ENCODE results near the gene ZNF438. TPM values are rescaled to one million over a fixed set of nuclear protein-coding genes. Genes with fewer than 3 reads are reported as not detected.

The ZNF438 gene
- total RNA-seq, 1 donor = 4.3 TPM

DNA sequence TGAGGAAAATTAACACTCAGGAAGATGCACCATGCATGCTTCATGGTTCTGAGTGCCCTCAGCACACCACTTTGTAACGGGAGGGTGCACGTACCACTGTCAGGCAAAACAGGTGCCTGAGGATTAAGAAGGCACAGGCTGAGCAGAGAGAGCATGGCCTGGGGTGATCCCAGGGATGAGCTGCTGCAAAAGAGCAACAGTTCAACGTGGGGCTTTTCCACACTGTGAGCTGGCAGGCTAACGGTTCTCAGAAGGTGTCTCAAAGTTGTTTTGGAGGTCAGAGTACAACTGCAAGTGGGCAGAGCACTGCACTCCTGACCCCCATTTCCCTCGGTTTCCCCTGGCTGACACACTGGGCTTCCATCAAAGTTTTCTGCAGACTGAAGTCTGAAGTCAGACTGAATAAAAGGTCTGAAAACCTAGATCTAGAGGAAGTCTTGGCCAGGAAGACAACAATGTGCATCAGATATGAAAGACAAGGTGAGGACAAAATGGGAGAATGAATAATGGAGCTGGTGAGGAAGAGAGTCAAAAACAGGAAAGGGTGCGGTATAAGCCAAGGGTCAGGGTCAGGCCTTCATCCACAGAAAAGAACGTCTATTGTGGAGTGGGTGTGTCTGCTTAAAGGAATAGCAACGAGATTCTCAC, 20.5 kb downstream of the ZNF438 start:
- H3K9me3 ChIP-seq (ENCODE audit: low read depth, low read length) = no peaks in the 10 kb centered on the region
- no peaks in the 10 kb centered on the region for H3K27me3 ChIP-seq (ENCODE audit: insufficient read depth, low read length)
- H3K36me3 ChIP-seq (ENCODE audit: insufficient read depth, low read length) = no peaks in the 10 kb centered on the region
- H3K27ac ChIP-seq (ENCODE audit: low read depth, low read length) = no peak overlapping the region
- H3K79me2 ChIP-seq (ENCODE audit: insufficient read depth, low read length) = peaks cover 1% of the 10 kb centered on the region
- H2AFZ ChIP-seq (ENCODE audit: low read length) = no peak overlapping the region
- TF ChIP-seq CTCF (IDR thresholded peaks at IDR 0.05; ENCODE audit: extremely low read depth, low read depth, low read length) = no peak
- no peaks in the 10 kb centered on the region for H4K20me1 ChIP-seq (ENCODE audit: insufficient read depth, low read length)
- DNase-seq (ENCODE audit: insufficient read length, low spot score, missing footprints) = no peak
- no peak overlapping the region for H3K4me3 ChIP-seq (ENCODE audit: insufficient read depth, low read length)
- H3K4me2 ChIP-seq (ENCODE audit: insufficient read depth, low read length) = no peak overlapping the region
- peaks cover 29% of the 10 kb centered on the region for H3K4me1 ChIP-seq (ENCODE audit: insufficient read depth, low read length)

DNA sequence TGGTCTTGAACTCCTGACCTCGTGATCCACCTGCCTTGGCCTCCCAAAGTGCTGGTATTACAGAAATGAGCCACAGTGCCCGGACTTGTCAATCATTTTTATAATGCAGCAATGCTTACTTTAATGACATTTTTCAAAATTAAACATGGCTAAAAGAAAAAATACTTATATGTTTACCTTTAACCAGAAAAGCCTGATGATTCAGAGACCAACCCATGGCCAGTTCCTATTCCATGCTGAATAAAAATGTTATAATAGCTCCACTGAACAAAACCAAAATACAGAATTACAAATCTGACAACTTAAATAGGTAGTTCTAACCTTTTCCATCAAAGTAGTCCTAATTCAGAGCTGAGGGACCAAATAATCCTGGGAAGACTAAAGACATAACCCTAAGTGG, 21.6 kb downstream of the ZNF438 start:
- Histone ChIP-seq H3K27me3 (ENCODE audit: insufficient read depth, low read length) (no peaks in the 10 kb centered on the region), H3K4me1 (ENCODE audit: insufficient read depth, low read length) (peaks cover 39% of the 10 kb centered on the region), H3K36me3 (ENCODE audit: insufficient read depth, low read length) (no peaks in the 10 kb centered on the region), H4K20me1 (ENCODE audit: insufficient read depth, low read length) (no peaks in the 10 kb centered on the region), H3K4me3 (ENCODE audit: insufficient read depth, low read length) (no peak overlapping the region), H3K9me3 (ENCODE audit: low read depth, low read length) (no peaks in the 10 kb centered on the region), H3K27ac (ENCODE audit: low read depth, low read length) (no peak overlapping the region), H2AFZ (ENCODE audit: low read length) (peak overlapping the region; percentile 20), H3K4me2 (ENCODE audit: insufficient read depth, low read length) (no peak overlapping the region), H3K79me2 (ENCODE audit: insufficient read depth, low read length) (peaks cover 4% of the 10 kb centered on the region)
- DNase-seq (ENCODE audit: insufficient read length, low spot score, missing footprints) = no peak
- TF ChIP-seq CTCF (IDR thresholded peaks at IDR 0.05; ENCODE audit: extremely low read depth, low read depth, low read length) = no peak

- no peaks in the 10 kb centered on the region for H3K27me3 ChIP-seq (ENCODE audit: insufficient read depth, low read length)
- H4K20me1 ChIP-seq (ENCODE audit: insufficient read depth, low read length) = no peaks in the 10 kb centered on the region
- no peaks in the 10 kb centered on the region for H3K9me3 ChIP-seq (ENCODE audit: low read depth, low read length)
- no peak overlapping the region for H2AFZ ChIP-seq (ENCODE audit: low read length)
- H3K27ac ChIP-seq (ENCODE audit: low read depth, low read length) = peak overlapping the region; percentile 77
- no peak overlapping the region for H3K4me2 ChIP-seq (ENCODE audit: insufficient read depth, low read length)
- peaks cover 45% of the 10 kb centered on the region for H3K4me1 ChIP-seq (ENCODE audit: insufficient read depth, low read length)
- no peaks in the 10 kb centered on the region for H3K36me3 ChIP-seq (ENCODE audit: insufficient read depth, low read length)
- no peak overlapping the region for H3K4me3 ChIP-seq (ENCODE audit: insufficient read depth, low read length)
- TF ChIP-seq CTCF (IDR thresholded peaks at IDR 0.05; ENCODE audit: extremely low read depth, low read depth, low read length) = no peak
- peaks cover 4% of the 10 kb centered on the region for H3K79me2 ChIP-seq (ENCODE audit: insufficient read depth, low read length)
- no peak for DNase-seq (ENCODE audit: insufficient read length, low spot score, missing footprints)
Observed at GRCh38 chr10:31005895-31006294, 25.8 kb downstream of the ZNF438 start.

DNA sequence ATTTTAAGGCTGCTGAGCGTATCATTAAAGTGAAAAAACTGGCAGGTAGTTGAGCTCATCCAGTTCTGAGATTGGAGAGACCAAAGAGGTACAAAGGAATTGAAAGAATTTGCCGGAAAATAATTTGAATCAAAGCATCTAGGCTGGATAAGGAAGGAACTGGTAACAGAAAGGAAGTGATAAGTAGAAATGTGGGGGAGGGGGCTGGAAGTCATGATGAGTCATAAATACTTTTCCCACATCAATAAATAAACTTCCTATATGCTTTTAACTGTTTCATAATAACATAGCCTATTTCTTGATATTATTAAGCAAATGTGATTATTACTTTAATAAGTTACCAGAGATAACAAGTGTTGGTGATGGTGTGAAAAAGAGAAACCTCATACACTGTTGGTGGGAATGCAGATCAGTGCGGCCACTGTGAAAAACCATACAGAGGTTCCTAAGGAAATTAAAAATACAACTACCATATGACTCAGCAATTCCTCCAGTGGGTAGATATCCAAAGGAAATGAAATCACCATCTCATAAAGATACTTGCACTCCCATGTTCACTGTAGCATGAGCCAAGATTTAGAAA, 27.0 kb downstream of the ZNF438 start:
- no peaks in the 10 kb centered on the region for H3K27me3 ChIP-seq (ENCODE audit: insufficient read depth, low read length)
- peaks cover 44% of the 10 kb centered on the region for H3K4me1 ChIP-seq (ENCODE audit: insufficient read depth, low read length)
- peak overlapping the region; percentile 7 for H3K4me3 ChIP-seq (ENCODE audit: insufficient read depth, low read length)
- H4K20me1 ChIP-seq (ENCODE audit: insufficient read depth, low read length) = no peaks in the 10 kb centered on the region
- peak overlapping the region; percentile 1 for H2AFZ ChIP-seq (ENCODE audit: low read length)
- H3K79me2 ChIP-seq (ENCODE audit: insufficient read depth, low read length) = peaks cover 8% of the 10 kb centered on the region
- no peak for TF ChIP-seq CTCF (IDR thresholded peaks at IDR 0.05; ENCODE audit: extremely low read depth, low read depth, low read length)
- no peaks in the 10 kb centered on the region for H3K9me3 ChIP-seq (ENCODE audit: low read depth, low read length)
- H3K36me3 ChIP-seq (ENCODE audit: insufficient read depth, low read length) = no peaks in the 10 kb centered on the region
- H3K27ac ChIP-seq (ENCODE audit: low read depth, low read length) = peak overlapping the region; percentile 77
- H3K4me2 ChIP-seq (ENCODE audit: insufficient read depth, low read length) = peak overlapping the region; percentile 59
- peak; percentile 75 for DNase-seq (ENCODE audit: insufficient read length, low spot score, missing footprints)

All from osteoblast (primary cell).